ENCODE data around the gene STXBP6.

Gene STXBP6

DNA sequence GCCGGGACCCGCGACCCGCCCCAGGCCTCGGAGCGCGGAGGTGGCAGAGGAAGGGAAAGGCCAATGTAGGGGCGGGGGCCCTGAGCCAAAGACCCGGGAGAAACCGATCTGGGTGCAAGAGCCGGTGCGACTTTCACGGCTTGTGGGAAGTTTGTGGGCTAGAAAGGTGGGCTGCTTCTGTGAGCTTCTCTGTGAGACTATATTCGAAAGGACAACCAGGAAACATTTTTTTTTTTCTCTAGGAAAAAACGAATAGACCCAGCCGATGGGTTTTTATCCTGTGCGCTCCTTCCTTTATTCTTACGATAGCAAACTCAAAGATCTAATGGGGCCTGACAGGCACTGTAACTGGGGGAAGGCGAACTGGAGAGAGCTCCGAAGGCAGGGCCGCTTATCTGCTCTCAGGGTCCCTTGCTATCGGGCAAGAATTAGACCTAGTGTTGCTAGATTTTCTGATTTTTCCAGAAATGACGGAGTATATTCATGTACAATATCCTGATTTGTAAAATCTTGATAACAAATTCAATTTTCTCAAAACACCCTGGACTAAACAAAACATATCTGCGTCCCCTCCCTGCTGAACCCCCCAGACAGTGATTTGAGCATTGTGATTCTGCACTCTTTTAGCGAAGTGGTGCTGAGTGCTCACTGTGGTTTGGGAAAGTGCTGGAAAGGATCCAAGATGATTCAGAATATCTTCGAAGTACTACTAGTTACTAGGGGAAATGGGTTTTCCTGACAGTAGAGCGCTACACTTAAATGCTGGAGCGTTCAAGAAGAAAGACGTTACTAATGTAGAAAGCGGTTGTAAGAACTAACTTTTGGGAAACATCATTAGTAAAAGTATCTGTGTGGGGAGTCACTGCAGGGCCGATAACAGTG lies 563 bp upstream of the STXBP6 start:
- ATAC-seq = no peak

GRCh38 chr14:25049093-25049567 lies 817 bp downstream of the STXBP6 start:
- ATAC-seq = no peak

GRCh38 chr14:25048170-25049016 lies 1.6 kb downstream of the STXBP6 start:
- ATAC-seq = no peak

DNA sequence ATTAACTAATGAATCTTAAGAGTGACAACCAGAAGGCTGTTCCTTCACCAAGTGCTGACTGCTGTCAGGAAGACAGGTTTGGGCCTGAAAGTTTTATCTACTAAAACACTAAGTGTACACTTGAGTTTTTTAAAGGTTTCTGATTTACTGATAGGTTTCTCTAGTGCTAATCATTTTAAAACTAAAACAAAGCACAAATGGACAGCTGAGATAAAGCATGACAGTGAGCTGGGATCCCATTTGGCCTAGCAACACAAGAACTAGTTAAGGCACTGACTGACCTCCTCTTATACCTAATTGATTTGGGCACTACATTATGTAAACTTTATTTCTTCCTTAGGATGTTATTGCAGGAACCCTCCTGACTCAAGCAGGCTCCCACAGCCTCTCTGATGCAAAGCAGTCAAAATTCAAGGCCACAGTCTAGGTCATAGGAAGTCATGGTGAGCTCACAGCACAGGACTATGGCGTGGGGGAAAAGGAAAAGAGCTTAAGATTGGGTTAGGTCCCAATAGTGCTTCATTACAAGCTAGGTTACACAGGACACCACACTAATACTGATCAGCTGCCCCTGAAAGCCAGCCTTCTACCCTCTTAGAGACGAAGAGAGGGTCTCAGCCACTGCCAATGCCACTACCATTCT lies 3.5 kb downstream of the STXBP6 start:
- no peak for ATAC-seq

- ATAC-seq = no peak
Observed at GRCh38 chr14:25044106-25044698, 5.7 kb downstream of the STXBP6 start.

GRCh38 chr14:25042362-25043299 lies 7.3 kb downstream of the STXBP6 start:
- ATAC-seq = no peak

GRCh38 chr14:25041898-25042297 lies 8.0 kb downstream of the STXBP6 start:
- no peak for ATAC-seq

- ATAC-seq = no peak
Observed at GRCh38 chr14:25041484-25041883, 8.5 kb downstream of the STXBP6 start.

DNA sequence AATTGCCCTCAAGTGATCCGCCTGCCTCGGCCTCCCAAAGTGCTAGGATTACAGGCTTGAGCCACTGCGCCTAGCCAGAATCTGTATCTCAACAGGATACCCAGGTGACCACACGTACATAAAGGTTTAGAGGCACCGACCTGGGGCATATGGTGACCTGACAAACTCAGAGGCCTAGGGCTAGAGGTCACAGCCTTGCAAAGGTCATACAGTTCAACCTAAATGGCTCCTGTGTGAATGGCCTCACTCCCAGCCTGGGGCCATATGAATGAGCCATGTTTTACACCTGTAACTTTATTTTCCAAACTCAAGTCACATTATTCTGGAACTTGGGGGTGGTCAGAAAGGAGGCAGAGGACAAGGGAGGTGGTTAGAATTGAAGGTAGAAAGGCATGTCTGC lies 10.0 kb downstream of the STXBP6 start:
- no peak for ATAC-seq

GRCh38 chr14:25038044-25038668 lies 11.8 kb downstream of the STXBP6 start:
- no peak for ATAC-seq

DNA sequence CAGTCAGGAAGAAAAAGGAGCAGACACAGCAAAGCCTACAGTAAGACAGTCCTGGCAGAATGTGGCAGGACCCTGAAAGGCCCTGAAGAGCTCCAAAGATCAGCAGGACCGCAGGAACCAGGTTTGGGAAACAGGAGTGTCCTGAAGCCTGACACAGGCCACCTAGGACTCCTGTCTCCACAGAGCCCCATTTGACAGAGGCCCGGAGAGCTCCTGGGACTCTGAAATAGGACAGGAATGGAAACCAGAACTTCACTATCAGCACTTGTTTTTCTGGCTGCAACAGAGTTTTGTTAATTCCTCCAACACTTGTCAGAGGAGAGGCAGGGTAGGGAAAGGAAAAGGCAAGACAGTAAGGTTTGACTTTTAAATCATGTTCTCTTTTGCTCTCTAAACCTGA lies 12.9 kb downstream of the STXBP6 start:
- no peak for ATAC-seq

DNA sequence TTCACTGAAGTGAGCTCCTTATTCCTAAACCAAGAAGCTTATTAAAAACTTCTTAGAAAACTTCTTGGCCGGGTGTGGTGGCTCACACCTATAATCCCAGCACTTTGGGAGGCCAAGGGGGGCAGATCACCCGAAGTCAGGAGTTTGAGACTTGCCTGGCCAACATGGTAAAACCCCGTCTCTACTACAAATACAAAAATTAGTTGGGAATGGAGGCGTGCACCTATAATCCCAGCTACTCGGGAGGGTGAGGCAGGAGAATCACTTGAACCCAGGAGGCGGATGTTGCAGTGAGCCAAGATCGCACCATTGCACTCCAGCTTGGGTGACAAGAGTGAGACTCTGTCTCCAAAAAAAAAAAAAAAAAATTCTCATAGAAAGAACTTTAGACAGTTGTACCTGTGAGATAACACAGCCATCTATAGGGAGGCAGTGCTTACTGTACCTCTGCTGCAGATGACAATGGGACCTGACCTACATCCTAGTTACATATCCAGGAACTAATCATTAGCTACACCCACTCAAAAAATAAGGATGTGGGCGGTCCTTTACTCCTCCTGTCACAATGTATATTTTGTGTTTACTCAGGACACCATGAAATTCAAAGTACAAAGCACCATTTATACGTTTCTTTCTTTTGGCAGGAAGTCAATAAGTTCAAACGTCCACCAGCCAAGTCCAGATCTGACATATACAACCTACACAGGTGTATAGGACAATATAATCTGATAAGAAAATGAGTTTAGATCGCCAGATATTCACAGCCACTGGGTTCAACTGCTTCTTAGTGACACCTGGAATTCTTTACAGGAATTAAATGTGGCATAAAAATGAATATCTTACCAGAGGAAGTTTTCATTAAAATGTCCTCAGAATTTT lies 14.9 kb downstream of the STXBP6 start:
- ATAC-seq = no peak

DNA sequence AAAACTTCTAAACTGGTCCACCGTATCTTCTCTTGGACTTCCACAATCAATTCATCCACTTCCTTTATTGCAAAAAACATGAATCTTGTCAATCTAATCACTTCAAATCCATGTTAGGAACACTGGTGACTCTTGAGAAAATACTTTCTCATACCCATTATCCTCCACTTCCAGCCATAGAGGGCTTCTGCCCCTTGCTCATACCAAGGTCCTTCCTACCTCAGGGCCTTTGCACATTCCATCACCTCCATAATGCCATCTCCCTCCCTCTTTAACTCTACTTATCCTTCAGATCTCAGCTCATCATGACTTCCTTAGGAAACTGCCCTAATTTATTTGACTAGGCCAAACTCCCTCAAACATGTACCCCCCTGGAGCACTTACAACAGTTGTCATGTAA lies 16.6 kb downstream of the STXBP6 start:
- ATAC-seq = no peak

DNA sequence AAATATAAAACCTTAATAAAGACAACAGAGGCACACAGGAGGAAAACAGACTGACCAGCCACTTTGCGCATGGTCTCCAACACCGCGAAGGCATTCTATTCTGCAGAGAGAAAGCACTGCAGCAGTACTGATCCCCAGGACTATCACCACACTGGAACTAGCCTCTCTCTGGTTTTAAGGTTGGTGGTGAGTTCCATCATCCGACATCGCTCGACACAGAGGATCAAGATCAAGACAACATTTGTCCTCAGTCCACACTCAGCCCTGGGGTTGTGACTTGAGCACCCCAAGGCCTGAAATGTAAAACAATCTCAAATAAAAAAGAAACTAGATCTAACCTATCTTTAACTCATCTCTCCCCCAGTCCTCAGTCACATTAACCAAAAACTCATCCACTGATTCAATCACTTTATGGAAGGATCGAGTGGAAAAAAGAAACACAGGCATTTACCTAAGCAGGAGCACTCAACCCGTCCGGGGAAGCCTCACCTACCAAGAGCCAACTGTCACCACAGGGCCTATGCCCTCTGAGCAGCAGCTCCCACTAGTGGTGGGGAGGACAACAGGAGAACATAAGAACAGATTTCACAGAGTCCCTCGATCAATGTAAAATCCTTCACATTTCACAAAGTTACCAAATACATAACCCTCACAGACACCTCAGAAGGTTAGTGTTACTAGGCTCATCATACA lies 17.7 kb downstream of the STXBP6 start:
- no peak for ATAC-seq

DNA sequence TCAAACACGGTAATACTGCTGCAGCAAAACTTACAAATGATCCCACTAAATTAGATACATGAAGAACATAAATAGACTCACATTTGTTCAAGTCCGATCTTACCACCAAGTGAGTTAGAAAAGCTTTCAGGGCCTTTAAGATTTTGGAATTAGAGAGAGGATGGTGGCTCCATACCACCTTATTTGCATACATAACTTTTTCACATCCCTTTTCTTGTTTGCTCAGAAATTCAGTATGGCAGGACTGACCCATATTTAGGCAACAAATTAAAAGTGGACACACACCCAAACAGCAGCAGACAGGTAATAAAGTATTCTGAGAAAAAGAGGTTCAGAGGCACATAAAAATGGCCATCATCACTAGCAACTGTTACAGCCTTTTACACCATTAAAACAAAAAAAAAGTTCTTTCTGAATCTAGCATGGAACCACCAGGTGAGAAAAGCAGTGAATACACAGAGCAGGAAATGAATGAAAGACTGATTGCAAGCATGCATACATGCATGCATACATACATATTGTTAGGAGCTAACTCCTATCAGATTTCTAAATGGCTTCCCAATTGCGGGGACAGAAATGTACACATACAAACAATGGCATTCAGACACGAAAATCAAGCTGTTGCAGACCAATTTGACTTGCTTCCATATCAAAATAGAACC lies 23.3 kb downstream of the STXBP6 start:
- ATAC-seq = no peak

- ATAC-seq = no peak
Observed at GRCh38 chr14:25019892-25020291, 30.1 kb downstream of the STXBP6 start.

DNA sequence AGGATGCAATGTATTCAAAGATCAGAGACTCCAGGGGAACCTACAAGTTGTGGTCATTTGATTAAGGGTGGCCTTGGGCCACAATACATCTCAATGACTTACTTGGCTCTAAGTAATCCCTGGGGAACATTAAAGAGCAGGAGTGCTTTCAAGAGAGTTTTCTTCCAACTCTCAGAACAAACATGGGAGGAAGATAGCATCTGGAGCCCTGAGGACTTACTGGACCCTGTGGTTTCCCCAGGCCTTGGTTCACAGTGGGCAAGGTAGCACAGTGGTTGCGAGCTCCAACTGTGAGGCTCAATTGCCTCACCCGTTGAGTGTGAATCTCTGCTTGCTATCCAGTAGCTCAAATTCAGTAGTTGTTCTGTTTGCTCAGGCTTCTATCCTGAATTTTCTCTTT lies 32.4 kb downstream of the STXBP6 start:
- ATAC-seq = no peak

DNA sequence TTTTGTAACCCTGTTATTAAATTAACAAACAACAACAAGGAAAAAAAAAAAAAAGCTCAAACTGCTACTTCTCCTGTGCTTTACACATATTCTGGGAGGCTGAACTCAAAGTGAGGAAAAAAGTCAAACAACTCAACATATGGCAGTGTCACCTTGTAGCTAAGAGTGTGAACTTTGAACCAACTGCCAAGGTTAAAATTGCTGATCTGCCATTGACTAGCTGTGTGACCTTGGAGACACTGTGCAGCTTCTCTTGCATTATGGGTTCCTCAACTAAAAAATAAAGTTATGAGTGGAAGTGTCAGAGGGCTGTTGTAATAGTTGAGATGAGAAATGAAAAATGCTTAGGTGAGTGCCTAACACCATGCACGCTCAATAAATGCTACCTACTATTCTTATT lies 34.2 kb downstream of the STXBP6 start:
- ATAC-seq = no peak

- no peak for ATAC-seq
Observed at GRCh38 chr14:25014440-25014839, 35.5 kb downstream of the STXBP6 start.
